Measurements from ENCODE around the gene MAML3.

Gene MAML3

GRCh38 chr4:139900964-139901376, 253.0 kb downstream of the MAML3 start:
- DNase-seq (ENCODE audit: low read depth in 2 of 2) = no peak

GRCh38 chr4:139899346-139899745, 254.6 kb downstream of the MAML3 start:
- no peak for DNase-seq (ENCODE audit: low read depth in 2 of 2)

DNA sequence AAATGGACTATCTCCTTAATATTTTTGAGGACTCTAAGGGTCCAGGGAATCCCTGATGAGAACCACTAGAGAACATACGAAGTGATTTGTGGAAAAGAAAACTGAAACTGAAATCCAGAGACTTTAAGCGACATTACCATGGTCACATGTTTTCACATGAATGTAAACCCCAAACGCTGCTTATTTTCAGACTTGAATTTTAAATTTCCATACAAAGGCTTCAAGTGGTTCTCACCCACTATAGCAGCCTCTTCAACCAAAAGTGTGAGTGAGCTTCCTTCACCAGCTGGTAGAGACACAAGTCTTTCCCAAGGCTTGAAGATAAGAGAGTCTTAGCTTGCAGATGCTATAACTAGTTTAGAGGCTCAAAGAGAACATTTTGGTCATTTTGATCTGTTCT, 255.7 kb downstream of the MAML3 start:
- no peak for DNase-seq (ENCODE audit: low read depth in 2 of 2)

GRCh38 chr4:139896091-139896604, 257.8 kb downstream of the MAML3 start:
- no peak for DNase-seq (ENCODE audit: low read depth in 2 of 2)

DNA sequence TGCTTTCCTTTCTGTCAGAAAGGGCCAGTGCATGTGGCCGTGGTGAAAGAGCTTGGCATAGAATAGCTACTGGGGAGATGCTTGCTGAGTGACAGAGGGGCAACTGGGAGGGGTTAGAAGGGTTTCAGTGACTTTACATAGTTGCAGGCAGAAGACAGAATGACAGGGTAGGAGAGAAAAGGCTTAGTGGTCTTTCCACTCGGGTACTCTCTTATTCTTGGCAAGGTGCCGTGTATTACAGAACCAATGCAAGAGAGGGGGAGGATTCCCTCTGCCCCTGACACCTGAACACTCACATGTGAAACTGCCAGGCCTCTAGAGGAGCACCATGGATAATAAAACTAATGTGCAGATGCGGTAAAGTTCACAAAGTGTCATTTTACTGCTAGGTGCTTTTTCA, 260.2 kb downstream of the MAML3 start:
- no peak for DNase-seq (ENCODE audit: low read depth in 2 of 2)

DNA sequence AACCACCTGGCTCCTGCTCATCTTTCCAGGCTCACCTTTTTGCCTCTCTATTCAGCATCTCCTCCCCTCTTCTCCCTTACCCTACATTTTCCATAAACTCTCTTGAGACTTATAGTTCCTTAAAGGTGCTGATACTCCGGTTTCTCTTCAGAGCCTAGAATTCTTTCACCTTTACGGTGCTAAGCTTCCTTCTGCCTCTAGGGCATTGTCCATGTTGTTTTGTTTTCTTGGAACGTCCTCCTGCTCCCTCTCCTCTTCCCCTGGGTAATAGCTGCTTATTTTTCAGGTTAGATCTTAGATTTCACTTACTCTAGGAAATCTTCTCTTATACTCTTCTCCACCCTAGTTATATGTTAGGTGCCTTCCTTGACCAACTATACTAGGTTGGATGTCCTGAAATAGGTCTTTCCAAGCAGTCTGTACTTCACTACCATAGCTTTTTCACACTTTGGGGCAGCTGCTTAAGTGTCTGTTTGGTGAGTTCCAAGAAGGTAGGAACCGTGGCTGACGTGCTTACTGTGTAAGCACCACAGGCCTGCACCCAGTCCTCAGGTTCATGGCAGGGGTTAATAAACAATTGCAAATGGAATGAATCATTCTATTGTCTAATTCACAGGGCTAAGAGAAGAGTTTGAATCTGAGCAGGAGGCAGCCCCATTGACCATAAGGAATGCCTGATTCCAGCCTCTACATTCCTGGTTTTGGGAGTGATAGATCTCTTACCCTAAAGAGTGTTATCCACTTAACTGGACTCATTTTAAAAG, 260.8 kb downstream of the MAML3 start:
- no peak for DNase-seq (ENCODE audit: low read depth in 2 of 2)

DNA sequence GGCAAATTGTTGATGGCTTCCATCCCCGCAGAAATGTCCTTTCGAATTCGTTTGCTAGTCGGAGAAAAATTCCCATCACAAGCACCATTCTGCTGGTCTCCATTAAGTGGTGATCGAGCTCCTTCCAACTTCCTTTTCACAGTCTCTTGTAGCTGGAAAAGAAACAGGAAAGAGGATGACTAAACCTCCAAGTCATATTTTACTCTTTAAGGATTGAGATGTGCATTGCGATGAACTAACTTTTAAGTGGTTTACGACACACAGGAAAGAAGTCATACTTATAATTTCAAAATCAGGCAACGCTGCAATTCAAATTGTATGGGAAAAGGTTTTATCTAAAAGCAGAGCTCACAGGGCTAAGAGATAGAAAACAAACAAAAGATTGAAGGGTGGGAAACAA, 263.2 kb downstream of the MAML3 start:
- DNase-seq (ENCODE audit: low read depth in 2 of 2) = no peak

- no peak for DNase-seq (ENCODE audit: low read depth in 2 of 2)
Measured at GRCh38 chr4:139889901-139890300, 264.1 kb downstream of the MAML3 start.

GRCh38 chr4:139889264-139889663, 264.7 kb downstream of the MAML3 start:
- DNase-seq (ENCODE audit: low read depth in 2 of 2) = no peak

DNA sequence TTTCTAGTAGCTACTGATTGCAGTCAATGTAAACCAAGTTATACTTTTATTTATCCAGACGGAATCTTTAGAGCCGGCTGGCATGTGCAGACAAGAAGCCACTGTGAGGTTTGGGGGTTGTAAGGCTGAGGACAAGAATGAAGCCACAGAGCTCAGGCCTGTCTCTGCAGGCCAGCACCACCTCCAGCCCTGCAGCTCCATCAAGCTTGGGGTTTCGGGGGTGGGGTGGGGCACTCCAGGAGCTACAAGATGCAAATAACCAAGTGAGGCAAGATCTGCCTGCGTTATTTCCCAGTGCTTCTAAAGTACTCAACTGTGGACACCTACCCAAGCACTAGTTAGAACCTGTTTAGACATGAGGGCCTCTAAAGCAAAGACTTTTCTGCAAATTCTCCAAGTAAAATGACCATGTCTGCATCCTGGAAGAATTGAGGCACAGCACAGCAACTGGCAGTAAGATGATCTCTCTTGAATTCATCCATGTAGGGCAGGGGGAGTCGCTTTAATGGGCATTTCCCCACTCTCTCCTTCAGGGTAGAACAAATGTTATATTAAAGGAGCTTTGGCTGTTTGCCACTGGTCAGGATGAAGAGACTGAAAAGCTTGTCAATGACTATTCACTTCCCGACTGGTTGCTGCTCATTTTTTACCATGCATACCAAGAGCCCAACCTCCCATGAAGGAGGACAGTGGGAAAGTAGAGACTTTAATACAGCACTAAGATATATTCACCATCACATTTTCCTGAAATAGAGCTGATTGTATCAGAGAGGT, 265.8 kb downstream of the MAML3 start:
- no peak for DNase-seq (ENCODE audit: low read depth in 2 of 2)

- DNase-seq (ENCODE audit: low read depth in 2 of 2) = no peak
Measured at GRCh38 chr4:139887376-139887802, 266.6 kb downstream of the MAML3 start.

DNA sequence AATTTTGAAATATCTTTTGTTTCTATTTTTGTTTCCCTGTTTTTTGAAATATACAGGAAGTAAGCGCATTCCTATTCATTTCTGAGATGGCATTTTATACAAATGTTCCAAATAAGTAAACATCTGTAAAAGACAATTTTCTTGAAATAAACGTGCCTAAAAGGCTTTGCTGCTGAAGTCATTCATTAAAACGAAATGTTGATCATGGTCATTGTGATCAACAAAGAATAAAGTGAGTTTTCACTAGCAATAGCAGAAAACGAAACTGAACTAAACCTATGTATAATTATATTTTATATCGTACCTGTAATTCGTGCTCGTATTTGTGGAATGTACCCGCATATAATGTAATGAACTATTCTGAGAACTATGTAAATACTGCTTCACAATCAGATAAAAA, 267.2 kb downstream of the MAML3 start:
- DNase-seq (ENCODE audit: low read depth in 2 of 2) = no peak

- DNase-seq (ENCODE audit: low read depth in 2 of 2) = no peak
Measured at GRCh38 chr4:139884438-139884837, 269.5 kb downstream of the MAML3 start.

DNA sequence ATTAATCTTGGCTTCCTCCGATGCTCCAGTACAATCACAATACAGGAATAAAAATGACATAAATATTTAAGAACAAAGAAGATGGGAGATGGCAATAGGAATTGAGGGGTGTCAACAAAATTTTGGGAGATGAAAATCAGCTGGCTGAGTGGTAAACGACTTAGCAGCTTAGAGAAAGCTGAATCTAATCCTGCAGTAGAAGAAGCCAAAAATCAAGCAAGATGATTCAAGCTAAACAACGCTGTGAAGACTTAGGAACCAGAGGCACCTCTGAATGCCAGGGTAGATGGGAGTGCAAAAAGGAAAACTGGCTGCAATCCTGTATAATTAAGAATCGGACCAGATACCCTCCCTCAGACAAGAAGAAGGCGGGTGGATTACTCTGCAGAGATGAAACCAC, 273.1 kb downstream of the MAML3 start:
- no peak for DNase-seq (ENCODE audit: low read depth in 2 of 2)

- DNase-seq (ENCODE audit: low read depth in 2 of 2) = no peak
Measured at GRCh38 chr4:139878050-139878449, 275.9 kb downstream of the MAML3 start.

GRCh38 chr4:139876337-139876941, 277.5 kb downstream of the MAML3 start:
- no peak for DNase-seq (ENCODE audit: low read depth in 2 of 2)

- DNase-seq (ENCODE audit: low read depth in 2 of 2) = no peak
Measured at GRCh38 chr4:139875411-139875825, 278.6 kb downstream of the MAML3 start.

GRCh38 chr4:139873111-139873860, 280.7 kb downstream of the MAML3 start:
- DNase-seq (ENCODE audit: low read depth in 2 of 2) = no peak

- no peak for DNase-seq (ENCODE audit: low read depth in 2 of 2)
Measured at GRCh38 chr4:139872274-139872673, 281.7 kb downstream of the MAML3 start.

DNA sequence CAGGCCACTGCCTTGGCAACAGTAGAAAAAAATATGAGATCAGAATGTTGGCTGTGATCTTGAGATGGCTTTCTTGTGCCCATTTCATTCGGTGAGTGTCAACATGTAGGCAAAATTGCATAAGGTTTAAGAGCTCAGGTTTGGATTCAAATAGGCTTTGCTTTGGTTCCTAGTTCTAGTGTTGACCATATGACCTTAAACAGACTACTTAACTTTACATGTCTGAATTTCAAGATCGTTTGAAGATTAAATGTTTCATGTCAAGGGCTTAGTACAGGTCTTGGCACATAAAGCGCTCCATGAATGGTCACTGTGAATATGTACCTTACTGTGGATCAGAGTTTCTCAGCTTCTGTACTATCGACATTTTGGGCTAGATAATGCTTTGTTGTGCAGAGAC, 284.2 kb downstream of the MAML3 start:
- no peak for DNase-seq (ENCODE audit: low read depth in 2 of 2)

GRCh38 chr4:139866276-139866962, 287.6 kb downstream of the MAML3 start:
- no peak for DNase-seq (ENCODE audit: low read depth in 2 of 2)
